ENCODE measurements around the gene SEC31B. TPM values are rescaled to one million over a fixed set of nuclear protein-coding genes. Genes with fewer than 3 reads are reported as not detected.

Gene SEC31B
- total RNA-seq, 1 experiment from 2014 or later = 6.3 TPM

DNA sequence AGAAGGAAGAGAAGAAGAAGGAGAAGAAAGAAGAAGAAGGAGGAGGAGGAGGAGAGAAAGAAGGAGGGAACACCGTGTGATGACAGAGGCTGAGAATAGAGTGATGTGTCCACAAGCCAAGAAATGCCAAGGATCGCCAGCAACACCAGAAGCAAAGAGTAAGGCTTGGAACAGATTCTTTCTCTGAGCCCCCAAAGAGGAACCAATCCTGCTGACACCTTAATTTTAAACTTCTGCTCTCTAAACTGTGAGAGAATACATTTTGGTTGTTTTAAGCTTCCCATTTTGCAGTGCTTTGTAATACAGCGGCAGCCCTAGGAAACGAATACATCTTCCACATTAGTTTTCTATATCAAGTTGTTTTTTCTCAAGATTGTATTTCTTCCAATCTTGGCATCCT is 70.7 kb downstream of the SEC31B start:
- H3K4me3 Mint-ChIP-seq = no peak overlapping the region
- H3K4me1 ChIP-seq (ENCODE audit: insufficient read depth, low read length) = no peaks in the 10 kb centered on the region
- no peak overlapping the region for H4K5ac ChIP-seq (ENCODE audit: insufficient read length, low read depth, low read length)
- H2BK5ac ChIP-seq (ENCODE audit: insufficient read length, low read length) = no peak overlapping the region
- no peak overlapping the region for H3K23ac ChIP-seq (ENCODE audit: insufficient read length, low read depth, low read length)
- no peak for TF ChIP-seq CTCF (conservative IDR thresholded peaks at IDR 0.05)
- H3K23me2 ChIP-seq (ENCODE audit: insufficient read length, low read depth, low read length, poor library complexity, severe bottlenecking) = no peaks in the 10 kb centered on the region
- H2AK5ac ChIP-seq (ENCODE audit: insufficient read length, low read length) = no peak overlapping the region
- no peaks in the 10 kb centered on the region for H3K4me1 Mint-ChIP-seq
- peaks cover 28% of the 10 kb centered on the region for H3K27me3 Mint-ChIP-seq (ENCODE audit: low read depth)
- H3K56ac ChIP-seq (ENCODE audit: insufficient read length, low read depth, low read length) = no peak overlapping the region
- no peak overlapping the region for H3K4ac ChIP-seq (ENCODE audit: low read depth, low read length)
- no peak overlapping the region for H2BK120ac ChIP-seq (ENCODE audit: low read depth, low read length, poor library complexity, severe bottlenecking)
- no peak overlapping the region for H4K8ac ChIP-seq (replicated peaks; ENCODE audit: insufficient read length, low read depth, low read length)
- peaks cover 2% of the 10 kb centered on the region in 2 experiments; a peak in 1 of 5 replicates for H3K9me3 Mint-ChIP-seq
- no peak overlapping the region for H2AFZ ChIP-seq (ENCODE audit: low read length)
- no peak overlapping the region for H3T11ph ChIP-seq (ENCODE audit: low read length)
- H3K9ac ChIP-seq (ENCODE audit: extremely low read depth, insufficient read length, low read length) = no peak overlapping the region
- no peaks in the 10 kb centered on the region for H3K79me2 ChIP-seq (ENCODE audit: insufficient read depth, low read length)
- H2BK12ac ChIP-seq (ENCODE audit: insufficient read length, low read depth, low read length) = no peak overlapping the region
- DNase-seq = no peak
- H3K4me2 ChIP-seq (ENCODE audit: insufficient read depth, insufficient read length, low read length) = no peak overlapping the region
- no peak overlapping the region for H4K91ac ChIP-seq (ENCODE audit: insufficient read length, low read depth, low read length)
- no peak overlapping the region for H2BK15ac ChIP-seq (ENCODE audit: low read depth, low read length)
- no peaks in the 10 kb centered on the region for H3K36me3 Mint-ChIP-seq (ENCODE audit: insufficient read depth in 1 of 3, low read depth in 3 of 3)
- no peaks in the 10 kb centered on the region for H3K9me3 ChIP-seq (ENCODE audit: control insufficient read depth, low read depth, low read length)
- H3K27ac Mint-ChIP-seq = no peak overlapping the region
- no peaks in the 10 kb centered on the region for H3K79me1 ChIP-seq (ENCODE audit: insufficient read depth, low read depth, low read length, poor library complexity, severe bottlenecking)
- no CpG with 5 or more reads among the region's 4 CpGs for WGBS (ENCODE audit: extremely low coverage, insufficient read length, low lambda C conversion rate)
- H3K14ac ChIP-seq (ENCODE audit: insufficient read depth, low read length) = no peak overlapping the region
- H2BK20ac ChIP-seq (ENCODE audit: low read depth, low read length, poor library complexity, severe bottlenecking) = no peak overlapping the region
- H3K27ac ChIP-seq (ENCODE audit: insufficient read length, low read depth, low read length) = no peak overlapping the region
- no peaks in the 10 kb centered on the region for H4K20me1 ChIP-seq (ENCODE audit: control insufficient read depth, insufficient read depth, insufficient read length)
- H3K27me3 ChIP-seq (ENCODE audit: insufficient read depth, low read length) = no peaks in the 10 kb centered on the region
- no peak overlapping the region for H3K18ac ChIP-seq (ENCODE audit: insufficient read length, low read depth, low read length)
